Measurements from ENCODE around the gene FRY.

DNA sequence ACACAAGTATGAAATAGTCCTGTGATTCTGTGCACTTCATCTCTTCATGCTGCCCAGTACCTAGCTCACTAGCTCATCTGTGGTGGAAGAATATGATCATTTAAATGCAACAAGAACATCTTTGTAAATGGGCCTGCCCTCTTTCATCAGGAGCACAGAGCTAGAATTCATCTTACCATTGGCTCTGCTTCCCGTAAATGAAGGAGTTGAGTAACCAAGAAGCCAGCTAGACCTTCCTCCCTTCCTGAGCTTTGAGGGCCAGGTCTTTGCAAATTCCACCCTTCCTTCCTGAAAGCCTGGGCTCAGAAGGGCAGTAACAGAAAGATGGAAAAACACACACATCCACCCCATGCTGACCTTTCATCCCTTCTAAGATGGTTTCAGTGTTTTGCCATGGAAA is 82.0 kb downstream of the FRY start:
- TF ChIP-seq, protein P1, sequence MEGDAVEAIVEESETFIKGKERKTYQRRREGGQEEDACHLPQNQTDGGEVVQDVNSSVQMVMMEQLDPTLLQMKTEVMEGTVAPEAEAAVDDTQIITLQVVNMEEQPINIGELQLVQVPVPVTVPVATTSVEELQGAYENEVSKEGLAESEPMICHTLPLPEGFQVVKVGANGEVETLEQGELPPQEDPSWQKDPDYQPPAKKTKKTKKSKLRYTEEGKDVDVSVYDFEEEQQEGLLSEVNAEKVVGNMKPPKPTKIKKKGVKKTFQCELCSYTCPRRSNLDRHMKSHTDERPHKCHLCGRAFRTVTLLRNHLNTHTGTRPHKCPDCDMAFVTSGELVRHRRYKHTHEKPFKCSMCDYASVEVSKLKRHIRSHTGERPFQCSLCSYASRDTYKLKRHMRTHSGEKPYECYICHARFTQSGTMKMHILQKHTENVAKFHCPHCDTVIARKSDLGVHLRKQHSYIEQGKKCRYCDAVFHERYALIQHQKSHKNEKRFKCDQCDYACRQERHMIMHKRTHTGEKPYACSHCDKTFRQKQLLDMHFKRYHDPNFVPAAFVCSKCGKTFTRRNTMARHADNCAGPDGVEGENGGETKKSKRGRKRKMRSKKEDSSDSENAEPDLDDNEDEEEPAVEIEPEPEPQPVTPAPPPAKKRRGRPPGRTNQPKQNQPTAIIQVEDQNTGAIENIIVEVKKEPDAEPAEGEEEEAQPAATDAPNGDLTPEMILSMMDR (conservative IDR thresholded peaks at IDR 0.05; ENCODE audit: low read length): no peak
- TF ChIP-seq EZH2phosphoT487 (IDR thresholded peaks at IDR 0.05; ENCODE audit: borderline replicate concordance): no peak
